Measurements from ENCODE around the gene NRXN3.

NRXN3 gene

DNA sequence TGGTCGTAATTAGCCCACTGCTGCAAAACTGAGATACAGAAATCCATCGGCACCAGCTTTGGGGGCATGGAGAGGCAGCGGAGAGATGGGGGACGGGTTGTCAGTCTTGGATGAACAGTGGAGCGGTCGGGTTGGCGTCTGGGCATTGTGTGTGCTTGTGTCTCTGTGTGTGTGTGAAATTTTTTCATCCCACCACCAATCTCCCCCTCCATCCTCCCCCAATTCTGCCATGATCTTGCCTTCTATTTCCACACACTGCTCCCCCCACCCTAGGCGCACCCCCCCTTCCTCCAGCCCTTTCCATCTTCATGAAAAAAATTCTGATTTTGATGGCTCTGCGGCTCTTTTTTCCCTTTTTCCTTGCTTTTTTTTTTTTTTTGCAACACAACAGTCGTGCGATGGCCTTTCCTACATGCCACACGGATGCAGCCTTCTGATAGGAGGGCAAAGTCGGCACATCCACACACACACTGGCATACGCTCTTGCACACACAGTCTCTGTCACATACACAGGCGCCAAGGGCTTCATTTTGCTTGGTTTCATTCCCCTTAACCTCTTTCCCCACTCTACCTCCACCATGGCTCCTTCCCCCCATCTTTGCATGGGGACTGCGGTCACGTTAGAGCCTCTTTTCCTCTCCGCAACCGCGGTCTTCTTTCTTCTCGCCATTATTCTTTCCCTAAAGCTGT, 3.3 kb downstream of the NRXN3 start (continued):
- TF ChIP-seq ZNF341 (tag by site-specific recombination; IDR thresholded peaks at IDR 0.05; ENCODE audit: low read depth) (no peak), ZNF155 (tag by site-specific recombination; IDR thresholded peaks at IDR 0.05) (no peak), OSR2 (tag by site-specific recombination; IDR thresholded peaks at IDR 0.05) (no peak), ZNF114 (tag by site-specific recombination; IDR thresholded peaks at IDR 0.05) (no peak), GLI4 (tag by site-specific recombination; IDR thresholded peaks at IDR 0.05) (no peak)
- TF ChIP-seq, protein P1, sequence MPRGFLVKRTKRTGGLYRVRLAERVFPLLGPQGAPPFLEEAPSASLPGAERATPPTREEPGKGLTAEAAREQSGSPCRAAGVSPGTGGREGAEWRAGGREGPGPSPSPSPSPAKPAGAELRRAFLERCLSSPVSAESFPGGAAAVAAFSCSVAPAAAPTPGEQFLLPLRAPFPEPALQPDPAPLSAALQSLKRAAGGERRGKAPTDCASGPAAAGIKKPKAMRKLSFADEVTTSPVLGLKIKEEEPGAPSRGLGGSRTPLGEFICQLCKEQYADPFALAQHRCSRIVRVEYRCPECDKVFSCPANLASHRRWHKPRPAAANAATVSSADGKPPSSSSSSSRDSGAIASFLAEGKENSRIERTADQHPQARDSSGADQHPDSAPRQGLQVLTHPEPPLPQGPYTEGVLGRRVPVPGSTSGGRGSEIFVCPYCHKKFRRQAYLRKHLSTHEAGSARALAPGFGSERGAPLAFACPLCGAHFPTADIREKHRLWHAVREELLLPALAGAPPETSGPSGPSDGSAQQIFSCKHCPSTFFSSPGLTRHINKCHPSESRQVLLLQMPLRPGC (tag by site-specific recombination; IDR thresholded peaks at IDR 0.05): no peak

DNA sequence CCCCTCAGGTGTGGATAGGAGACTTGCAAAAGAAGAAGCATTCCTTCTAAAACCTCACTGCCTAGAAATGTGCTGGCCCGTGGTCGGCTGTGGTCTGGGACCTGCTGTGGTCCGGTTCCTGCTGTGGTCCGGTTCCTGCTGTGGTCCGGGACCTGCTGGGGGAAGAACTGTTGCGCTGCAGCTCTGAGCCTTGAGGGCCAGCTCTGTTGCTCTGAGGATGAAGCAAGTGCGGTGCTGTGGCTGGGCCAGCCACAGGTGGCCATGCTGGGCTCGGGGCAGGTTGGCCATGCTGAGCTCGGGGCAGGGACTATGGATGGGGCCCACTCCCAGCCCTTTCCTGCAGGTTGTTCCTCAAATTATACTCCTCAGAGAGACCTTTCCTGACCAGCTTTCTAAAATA, 5.2 kb downstream of the NRXN3 start:
- ChIA-PET POLR2A (no interaction called here), CTCF (no interaction called here)
- Histone ChIP-seq H3K9me3 (ENCODE audit: control insufficient read depth, insufficient read depth, low read depth, low read length) (no peaks in the 10 kb centered on the region), H3K36me3 (ENCODE audit: control insufficient read depth in 2 of 2, insufficient read depth in 1 of 2, low read length in 2 of 2) (no peaks in the 10 kb centered on the region), H3K27ac (ENCODE audit: extremely low read depth, low read depth, low read length) (no peak overlapping the region), H3K4me3 (ENCODE audit: low read depth, low read length) (no peak overlapping the region), H3K4me1 (ENCODE audit: control insufficient read depth, insufficient read depth, low read length) (no peaks in the 10 kb centered on the region)
- TF ChIP-seq, protein P2, sequence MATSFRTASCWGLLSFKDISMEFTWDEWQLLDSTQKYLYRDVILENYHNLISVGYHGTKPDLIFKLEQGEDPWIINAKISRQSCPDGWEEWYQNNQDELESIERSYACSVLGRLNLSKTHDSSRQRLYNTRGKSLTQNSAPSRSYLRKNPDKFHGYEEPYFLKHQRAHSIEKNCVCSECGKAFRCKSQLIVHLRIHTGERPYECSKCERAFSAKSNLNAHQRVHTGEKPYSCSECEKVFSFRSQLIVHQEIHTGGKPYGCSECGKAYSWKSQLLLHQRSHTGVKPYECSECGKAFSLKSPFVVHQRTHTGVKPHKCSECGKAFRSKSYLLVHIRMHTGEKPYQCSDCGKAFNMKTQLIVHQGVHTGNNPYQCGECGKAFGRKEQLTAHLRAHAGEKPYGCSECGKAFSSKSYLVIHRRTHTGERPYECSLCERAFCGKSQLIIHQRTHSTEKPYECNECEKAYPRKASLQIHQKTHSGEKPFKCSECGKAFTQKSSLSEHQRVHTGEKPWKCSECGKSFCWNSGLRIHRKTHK (tag by site-specific recombination; IDR thresholded peaks at IDR 0.05): no peak
- TF ChIP-seq ZNF266 (tag by site-specific recombination; IDR thresholded peaks at IDR 0.05; ENCODE audit: low read depth) (no peak), MEIS1 (CRISPR knock-in tag; IDR thresholded peaks at IDR 0.05; ENCODE audit: borderline replicate concordance) (no peak)

DNA sequence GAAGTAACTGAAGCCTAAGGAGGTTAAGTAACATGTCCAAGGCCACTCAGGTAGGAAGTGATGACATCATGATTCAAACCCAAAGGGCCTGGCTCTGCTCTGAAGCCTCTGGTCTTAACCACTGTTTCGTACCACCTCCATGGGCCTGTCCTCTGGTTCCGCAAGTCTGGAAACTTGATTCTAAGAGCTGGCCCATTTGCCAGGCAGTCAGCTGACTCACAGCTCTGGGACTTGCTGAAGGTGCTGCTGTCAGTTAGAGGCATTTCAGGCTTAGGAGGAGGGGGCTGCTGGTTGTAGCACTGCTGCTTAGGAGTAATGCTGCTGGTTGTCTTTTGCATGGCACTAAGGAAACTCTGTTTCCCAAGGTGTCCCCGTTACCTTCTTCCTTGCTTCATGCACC, 7.9 kb downstream of the NRXN3 start:
- ChIA-PET CTCF (no interaction called here), POLR2A (no interaction called here)
- no peaks in the 10 kb centered on the region for H3K4me1 ChIP-seq (ENCODE audit: control insufficient read depth, insufficient read depth, low read length)
- H3K9me3 ChIP-seq (ENCODE audit: control insufficient read depth, insufficient read depth, low read depth, low read length): no peaks in the 10 kb centered on the region
- no peak overlapping the region for H3K27ac ChIP-seq (ENCODE audit: extremely low read depth, low read depth, low read length)
- no peak overlapping the region for H3K4me3 ChIP-seq (ENCODE audit: low read depth, low read length)
- no peak for TF ChIP-seq IKZF3 (tag by site-specific recombination; IDR thresholded peaks at IDR 0.05)
- TF ChIP-seq, protein P3, sequence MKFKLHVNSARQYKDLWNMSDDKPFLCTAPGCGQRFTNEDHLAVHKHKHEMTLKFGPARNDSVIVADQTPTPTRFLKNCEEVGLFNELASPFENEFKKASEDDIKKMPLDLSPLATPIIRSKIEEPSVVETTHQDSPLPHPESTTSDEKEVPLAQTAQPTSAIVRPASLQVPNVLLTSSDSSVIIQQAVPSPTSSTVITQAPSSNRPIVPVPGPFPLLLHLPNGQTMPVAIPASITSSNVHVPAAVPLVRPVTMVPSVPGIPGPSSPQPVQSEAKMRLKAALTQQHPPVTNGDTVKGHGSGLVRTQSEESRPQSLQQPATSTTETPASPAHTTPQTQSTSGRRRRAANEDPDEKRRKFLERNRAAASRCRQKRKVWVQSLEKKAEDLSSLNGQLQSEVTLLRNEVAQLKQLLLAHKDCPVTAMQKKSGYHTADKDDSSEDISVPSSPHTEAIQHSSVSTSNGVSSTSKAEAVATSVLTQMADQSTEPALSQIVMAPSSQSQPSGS (tag by site-specific recombination; IDR thresholded peaks at IDR 0.05; ENCODE audit: low read depth): 0 out of 2 replicates have a peak, but pooled peaks have one; percentile 27
- H3K36me3 ChIP-seq (ENCODE audit: control insufficient read depth in 2 of 2, insufficient read depth in 1 of 2, low read length in 2 of 2): no peaks in the 10 kb centered on the region

DNA sequence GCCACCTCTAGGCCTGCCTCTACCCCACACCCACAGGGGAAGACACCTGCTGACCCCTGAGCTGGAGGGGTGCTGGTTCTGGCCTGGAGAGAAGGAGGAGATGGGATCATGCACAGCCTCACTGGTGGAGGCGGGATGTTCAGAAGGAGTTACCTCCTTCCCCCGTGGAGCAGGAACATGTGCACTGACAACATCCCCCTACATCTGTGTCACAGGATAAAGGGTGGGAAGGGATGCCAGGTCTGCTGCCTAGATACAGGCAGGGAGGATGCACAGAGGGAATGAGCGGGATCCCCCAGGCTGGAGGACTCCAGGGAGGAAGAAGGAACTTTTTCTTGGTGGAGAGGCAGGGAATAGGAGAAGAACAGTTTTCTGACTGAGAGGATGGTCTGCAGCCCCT, 8.8 kb downstream of the NRXN3 start:
- Histone ChIP-seq H3K36me3 (ENCODE audit: control insufficient read depth in 2 of 2, insufficient read depth in 1 of 2, low read length in 2 of 2) (no peaks in the 10 kb centered on the region), H3K9me3 (ENCODE audit: control insufficient read depth, insufficient read depth, low read depth, low read length) (no peaks in the 10 kb centered on the region), H3K27ac (ENCODE audit: extremely low read depth, low read depth, low read length) (no peak overlapping the region), H3K4me3 (ENCODE audit: low read depth, low read length) (no peak overlapping the region), H3K4me1 (ENCODE audit: control insufficient read depth, insufficient read depth, low read length) (no peaks in the 10 kb centered on the region)
- CTCF ChIA-PET: interaction anchor here (1.2 kb wide), 1 partner anchor 14 kb away, joined by 3 read pairs; no protein-coding TSS in a partner anchor
- TF ChIP-seq ZNF473 (tag by site-specific recombination; IDR thresholded peaks at IDR 0.05): no peak
- TF ChIP-seq ZNF558 (tag by site-specific recombination; IDR thresholded peaks at IDR 0.05): no peak
- TF ChIP-seq ZNF48 (tag by site-specific recombination; IDR thresholded peaks at IDR 0.05): no peak
- TF ChIP-seq, protein P4, sequence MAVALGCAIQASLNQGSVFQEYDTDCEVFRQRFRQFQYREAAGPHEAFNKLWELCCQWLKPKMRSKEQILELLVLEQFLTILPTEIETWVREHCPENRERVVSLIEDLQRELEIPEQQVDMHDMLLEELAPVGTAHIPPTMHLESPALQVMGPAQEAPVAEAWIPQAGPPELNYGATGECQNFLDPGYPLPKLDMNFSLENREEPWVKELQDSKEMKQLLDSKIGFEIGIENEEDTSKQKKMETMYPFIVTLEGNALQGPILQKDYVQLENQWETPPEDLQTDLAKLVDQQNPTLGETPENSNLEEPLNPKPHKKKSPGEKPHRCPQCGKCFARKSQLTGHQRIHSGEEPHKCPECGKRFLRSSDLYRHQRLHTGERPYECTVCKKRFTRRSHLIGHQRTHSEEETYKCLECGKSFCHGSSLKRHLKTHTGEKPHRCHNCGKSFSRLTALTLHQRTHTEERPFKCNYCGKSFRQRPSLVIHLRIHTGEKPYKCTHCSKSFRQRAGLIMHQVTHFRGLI (tag by site-specific recombination; IDR thresholded peaks at IDR 0.05): no peak
- TF ChIP-seq, protein P5, sequence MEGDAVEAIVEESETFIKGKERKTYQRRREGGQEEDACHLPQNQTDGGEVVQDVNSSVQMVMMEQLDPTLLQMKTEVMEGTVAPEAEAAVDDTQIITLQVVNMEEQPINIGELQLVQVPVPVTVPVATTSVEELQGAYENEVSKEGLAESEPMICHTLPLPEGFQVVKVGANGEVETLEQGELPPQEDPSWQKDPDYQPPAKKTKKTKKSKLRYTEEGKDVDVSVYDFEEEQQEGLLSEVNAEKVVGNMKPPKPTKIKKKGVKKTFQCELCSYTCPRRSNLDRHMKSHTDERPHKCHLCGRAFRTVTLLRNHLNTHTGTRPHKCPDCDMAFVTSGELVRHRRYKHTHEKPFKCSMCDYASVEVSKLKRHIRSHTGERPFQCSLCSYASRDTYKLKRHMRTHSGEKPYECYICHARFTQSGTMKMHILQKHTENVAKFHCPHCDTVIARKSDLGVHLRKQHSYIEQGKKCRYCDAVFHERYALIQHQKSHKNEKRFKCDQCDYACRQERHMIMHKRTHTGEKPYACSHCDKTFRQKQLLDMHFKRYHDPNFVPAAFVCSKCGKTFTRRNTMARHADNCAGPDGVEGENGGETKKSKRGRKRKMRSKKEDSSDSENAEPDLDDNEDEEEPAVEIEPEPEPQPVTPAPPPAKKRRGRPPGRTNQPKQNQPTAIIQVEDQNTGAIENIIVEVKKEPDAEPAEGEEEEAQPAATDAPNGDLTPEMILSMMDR (tag by site-specific recombination; IDR thresholded peaks at IDR 0.05): no peak
- no peak for TF ChIP-seq ZNF624 (tag by site-specific recombination; IDR thresholded peaks at IDR 0.05)
- no peak for TF ChIP-seq ZNF121 (tag by site-specific recombination; IDR thresholded peaks at IDR 0.05)
- POLR2A ChIA-PET: no interaction called here
